ENCODE results near the gene CYB5R3. TPM values are rescaled to one million over a fixed set of nuclear protein-coding genes. Genes with fewer than 3 reads are reported as not detected.
A peak's percentile ranks its signal among the peaks of the same experiment; 100 is the strongest.
"Not testable (repeated sequence)": the region's sequence is repeated elsewhere in the genome, so short reads cannot be mapped to it uniquely, and the experiment has no call there.

CYB5R3 gene
- total RNA-seq, 1 donor from 2014 or later, result 243 TPM

DNA sequence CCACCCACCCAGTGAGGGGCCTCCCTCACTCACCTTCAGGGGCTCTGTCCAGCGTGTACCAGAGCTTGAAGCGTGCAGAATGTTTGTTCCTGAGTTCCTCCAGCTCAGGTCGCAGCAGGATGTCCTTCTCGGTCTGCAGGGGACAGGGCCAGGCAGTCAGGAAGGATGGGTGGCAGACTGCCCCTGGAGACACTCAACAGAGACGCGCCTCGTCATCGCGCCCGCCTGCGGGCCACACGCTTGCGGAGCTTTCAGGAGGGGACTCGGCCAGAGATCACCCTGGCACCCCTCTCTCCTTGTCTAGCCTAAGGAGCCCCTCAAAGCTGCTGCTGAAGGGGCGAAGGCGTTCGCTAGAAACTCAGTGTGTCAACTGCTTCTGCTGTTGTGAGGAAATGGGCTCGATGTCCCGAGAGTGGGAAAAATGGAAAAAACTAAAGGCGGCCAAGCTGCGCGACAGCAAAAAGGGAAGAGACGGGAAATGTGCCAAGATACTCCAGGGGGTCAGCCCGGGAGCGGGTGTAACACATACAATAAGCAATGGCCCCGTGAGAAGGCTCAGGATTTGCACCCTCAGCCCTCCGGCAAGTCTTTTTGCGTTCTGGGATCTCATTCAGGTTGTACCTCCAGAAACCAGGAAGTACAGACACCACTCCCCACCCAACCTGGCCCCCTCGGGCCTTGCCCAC is 25.3 kb downstream of the CYB5R3 start:
- no peak for DNase-seq (ENCODE audit: low spot score)

DNA sequence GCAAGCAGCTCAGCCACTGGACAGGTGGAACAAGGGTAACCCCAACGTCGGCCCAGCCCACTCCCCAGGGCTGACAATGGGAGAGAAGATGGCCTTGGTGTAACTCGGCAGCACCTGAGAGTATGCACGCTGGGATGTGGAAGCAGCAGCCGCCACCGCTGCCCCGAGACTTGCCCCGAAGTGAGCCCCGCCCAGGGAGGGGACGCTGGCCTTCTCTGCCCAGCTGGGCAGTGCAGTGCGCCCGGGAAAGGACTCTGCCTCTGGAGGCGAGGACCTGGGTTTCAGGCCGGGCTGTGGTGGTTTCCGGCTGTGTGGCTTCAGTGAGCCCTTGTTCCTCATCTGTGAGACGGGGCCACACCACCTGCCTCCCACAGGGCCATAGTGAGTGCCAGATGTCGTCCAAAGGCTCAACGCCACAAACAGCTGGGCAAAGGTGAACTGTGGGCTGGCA is 25.9 kb downstream of the CYB5R3 start:
- no peak for DNase-seq (ENCODE audit: low spot score)

DNA sequence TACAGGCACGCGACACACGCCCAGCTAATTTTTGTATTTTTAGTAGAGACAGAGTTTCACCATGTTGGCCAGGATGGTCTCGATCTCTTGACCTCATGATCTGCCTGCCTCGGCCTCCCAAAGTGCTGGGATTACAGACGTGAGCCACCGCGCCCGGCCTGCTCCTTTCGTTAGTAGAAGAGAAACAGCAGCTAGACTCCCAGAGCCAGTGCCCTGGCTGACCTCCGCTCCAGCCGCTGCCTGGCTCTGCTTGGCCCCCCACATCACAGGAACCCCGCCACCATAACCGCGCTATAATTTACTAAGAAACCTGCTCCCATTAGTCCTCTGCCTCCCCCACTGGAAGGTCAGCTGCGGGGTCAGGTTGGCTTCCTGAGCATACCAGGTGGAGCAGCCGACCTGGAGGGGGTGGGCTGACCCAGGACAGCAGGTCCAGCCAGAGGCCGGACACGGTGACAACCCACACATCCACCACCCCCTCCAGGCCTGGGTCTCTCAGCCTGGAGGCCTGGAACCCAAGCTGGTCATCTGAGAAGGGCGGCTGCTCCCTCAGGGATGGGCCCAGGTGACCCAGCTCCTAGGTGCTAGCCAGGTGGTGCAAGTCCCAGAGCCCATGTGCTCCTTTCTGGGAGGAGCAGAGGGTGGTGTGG is 27.0 kb downstream of the CYB5R3 start:
- no peak for DNase-seq (ENCODE audit: low spot score)

DNA sequence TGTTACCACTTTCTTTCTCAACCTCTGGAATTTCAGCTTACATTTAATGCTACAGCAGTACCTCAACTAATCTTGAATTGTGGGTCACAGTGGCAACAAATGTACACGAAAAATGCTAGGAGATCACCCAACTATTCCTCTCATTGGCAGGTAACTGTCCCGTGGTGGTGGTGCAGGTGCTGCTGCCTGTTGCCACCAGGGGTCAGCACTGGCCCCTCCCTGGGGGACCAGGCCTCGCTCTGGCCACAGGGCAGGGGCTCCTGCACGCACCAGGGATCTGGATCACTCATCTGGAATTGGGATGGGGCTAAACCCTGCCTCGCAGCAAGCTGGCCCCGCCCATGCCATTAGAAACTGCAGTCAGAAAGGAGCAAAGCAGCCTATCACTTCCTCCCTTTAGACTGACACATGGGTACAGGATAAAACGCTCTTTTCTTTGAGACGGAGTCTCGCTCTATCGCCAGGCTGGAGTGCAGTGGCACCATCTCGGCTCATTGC is 27.6 kb downstream of the CYB5R3 start:
- no peak for DNase-seq (ENCODE audit: low spot score)

DNA sequence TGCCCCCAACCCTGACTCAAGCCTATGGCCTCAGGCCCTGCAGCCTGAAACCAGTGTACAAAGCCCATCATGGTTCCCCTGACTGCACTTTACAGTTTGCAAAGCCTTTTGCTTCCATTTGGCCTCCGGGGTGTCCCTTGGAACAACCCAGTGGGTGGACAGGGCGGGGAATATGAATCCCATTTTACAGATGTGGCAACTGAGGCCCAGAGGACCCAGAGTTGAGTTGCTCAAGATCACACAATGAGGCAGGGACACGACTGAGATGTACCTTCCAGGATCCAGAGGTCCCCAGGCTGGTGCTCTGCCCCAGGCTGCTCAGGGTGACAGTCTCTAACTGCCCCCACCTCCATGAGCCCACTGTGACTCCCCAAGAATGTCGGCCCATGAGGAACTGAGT is 29.1 kb downstream of the CYB5R3 start:
- DNase-seq (ENCODE audit: low spot score), result no peak

DNA sequence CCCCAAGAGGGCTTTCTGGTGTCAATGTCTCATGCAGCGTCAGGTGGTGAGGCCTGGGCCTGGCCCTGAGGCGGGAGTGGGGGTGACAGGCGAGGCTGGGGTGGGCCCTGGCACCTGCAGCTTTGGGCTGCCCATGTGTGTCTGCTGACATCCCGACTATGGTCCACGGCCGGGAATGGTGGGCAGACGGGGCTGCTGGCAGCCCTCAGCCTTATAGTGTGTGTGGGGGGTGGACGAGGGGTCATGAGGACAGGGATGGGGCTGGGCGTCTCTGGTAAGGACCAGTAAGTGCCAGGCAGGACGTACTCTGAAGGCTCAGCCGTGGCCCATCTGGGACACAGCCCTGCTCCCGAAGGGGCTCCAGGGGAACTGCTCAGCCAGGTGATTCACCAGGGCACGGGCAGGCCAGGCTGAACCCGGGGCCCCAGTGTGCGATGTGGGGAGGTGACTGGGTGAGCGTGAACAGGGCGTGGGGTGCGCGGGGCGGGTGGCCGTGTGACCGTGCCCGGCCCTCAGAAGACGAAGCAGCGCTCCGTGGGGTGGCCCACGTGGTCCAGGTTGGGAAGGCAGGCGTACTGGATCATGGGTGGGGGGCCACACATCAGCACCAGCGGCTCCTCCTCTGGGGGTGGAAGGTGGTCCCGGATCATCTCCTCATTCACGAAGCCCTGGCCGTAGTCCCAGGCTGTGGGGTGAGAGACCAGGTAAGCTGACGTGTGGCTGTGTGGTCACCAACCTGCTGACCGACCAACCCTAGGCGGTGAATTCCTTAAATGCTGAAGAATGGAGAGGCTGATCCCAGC is 29.7 kb downstream of the CYB5R3 start:
- no peak for DNase-seq (ENCODE audit: low spot score)

DNA sequence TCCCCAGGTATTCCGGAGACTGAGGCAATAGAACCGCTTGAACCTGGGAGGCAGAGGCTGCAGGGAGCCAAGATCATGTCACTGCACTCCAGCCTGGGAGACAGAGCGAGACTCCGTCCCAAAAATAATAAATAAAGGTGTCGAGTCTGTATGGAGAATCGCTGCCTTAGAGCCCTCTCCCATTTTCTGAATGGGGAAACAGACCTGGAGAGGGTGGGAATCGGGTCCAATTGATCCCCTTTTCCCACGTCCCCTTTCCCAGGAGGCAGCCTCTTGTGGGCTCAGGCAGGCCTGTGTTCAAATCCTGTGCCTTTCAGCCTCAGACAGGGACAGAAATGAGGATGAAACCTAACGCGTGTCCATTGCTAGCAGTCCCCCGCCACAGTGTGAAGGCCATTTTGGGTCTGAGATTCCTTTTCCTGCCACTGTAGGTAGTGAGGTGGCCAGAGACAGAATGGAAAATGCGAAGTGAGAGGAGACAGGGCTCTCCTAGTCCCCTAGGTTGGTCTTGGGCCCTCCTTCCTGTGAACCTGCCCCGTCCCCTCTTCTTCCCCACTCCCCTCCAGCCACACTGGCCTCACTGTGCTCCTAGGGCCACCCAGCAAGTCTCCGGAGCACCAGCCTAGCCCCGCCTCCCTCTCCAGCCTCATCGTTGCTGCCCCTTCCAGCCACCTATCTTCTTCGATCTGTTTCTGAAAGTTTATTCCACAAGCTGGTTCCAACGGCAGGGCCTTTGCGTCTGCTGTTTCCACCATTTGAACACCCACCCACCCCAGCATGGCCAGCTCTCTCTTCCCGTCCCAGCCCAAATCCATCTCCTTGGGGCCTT is 31.8 kb downstream of the CYB5R3 start:
- no peak for DNase-seq (ENCODE audit: low spot score)

DNA sequence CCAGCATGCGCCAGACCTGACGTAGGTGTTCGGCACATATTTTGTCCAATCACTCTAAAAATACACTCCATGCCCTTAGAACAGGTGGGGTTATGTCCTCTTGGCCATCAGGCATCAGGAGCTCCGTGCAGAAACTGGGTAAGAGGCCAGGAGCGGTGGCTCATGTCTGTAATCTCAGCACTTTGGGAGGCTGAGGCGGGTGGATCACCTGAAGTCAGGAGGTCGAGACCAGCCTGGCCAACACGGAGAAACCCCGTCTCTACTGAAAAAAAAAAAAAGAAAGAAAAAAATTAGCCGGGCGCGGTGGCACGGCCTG is 33.4 kb downstream of the CYB5R3 start:
- DNase-seq (ENCODE audit: low spot score), result not testable (repeated sequence)

DNA sequence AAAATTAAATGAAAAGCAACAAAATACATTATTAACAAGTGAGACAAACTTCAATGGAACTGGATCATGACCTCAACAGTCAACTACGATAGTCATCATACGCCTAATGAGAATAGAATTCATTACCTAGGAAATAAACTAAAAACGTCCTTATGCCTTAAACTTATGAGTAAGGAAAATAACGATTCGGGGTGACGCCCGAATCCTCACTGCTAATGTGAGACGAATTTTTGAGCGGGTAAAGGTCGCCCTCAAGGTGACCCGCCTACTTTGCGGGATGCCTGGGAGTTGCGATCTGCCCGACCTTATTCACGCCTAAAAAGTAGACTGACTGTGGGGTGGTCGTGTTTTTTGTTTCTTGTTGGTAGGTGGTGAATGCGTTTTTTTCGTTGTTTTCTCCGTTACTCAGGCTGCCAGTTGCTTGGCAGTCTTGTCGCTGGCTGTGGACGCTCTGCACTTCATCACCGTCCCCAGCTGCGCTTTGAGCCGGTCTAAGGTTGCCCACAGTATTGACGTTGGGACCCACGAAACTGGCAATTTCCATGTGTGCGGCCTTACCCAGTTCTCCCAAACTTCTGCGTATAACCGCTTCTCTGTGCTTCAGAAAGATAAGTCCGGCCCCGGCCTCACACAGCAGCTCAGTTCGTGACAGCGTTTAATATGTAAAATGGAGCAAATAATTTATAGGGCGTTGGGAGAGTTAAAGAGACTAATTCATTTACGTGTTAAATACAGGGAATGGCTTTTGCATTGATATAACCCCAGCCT is 33.9 kb downstream of the CYB5R3 start:
- DNase-seq (ENCODE audit: low spot score), result peak; percentile 94

DNA sequence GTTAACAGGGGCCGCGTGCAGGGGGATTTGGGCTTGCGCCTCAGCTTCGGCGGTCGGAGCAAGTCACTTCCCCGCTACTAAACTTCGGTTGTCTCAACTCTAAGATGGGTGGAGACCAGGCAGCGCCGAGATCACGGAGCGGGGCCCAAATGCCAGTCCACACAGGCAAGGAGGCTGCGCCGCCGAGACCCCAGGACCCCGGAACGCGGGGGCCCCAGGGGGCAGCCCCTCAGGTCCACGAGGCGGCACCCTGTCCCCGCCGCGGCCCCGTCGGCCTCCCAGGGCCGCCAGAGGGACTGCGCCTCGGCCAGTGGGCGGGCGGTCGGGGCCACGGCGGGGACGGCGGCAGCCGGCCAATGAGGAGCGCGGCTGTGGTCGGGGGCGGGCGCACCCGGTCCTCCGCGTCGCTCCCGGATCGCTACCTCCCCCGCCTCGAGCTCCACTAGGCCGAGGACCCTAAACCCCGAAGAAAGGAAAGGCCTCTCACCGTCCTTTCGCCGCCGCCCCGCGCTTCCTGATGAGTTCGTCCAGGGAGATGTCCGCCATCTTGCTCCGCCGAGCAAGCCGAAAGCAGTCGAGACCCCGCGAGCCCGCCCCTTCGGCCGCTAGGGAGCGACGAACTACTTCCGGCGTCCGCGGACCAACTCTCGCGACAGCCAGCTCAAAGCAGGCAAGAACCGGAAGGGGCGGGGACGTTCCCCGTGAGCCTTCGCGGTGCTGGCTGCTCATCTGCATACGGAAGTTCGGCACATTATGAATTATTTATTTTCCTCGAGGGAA is 34.7 kb downstream of the CYB5R3 start, which contains the start of gene POLDIP3:
Gene POLDIP3 (minus strand): TSS at position 572 of the 780 bp plus-strand sequence. CDS start 26 bp downstream, at position 546.
- DNase-seq (ENCODE audit: low spot score), result peak; percentile 99

DNA sequence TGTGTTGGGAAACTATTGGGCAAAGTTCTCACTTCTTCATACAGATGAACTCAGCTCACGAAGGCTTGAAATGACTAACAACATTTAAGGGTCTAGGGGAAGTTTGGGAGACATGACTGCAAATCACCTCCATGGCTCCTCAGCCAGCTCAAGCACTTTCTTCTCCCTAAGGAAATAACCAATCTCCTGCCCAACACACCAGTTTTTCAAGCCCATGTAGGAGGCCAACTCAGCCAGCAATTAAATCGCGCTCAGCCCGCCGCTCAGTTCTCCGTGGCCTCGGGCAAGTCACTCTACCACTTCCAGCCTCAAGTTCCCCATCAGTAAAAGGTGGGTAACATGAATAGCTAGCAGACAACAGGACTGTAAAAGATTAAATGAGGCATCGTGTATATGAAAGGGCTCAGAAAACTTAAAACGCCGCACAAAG is 35.3 kb downstream of the CYB5R3 start:
- DNase-seq (ENCODE audit: low spot score), result no peak

DNA sequence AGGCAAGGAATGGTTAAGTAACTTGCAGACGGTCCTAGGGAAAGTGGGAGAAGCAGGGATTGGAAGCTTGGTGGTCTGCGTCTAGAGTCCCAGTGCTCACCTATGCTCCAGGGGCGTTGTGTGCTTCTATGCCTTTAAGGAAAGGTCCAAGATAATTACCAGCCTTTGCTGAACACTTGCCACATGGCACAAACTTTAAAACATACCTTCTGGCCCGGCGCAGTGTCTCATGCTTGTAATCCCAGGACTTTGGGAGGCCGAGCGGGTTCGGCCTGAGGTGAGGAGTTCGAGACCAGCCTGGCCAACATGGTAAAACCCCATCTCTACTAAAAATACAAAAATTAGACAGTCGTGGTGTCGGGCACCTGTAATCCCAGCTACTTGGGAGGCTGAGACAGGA is 36.9 kb downstream of the CYB5R3 start:
- DNase-seq (ENCODE audit: low spot score), result no peak

DNA sequence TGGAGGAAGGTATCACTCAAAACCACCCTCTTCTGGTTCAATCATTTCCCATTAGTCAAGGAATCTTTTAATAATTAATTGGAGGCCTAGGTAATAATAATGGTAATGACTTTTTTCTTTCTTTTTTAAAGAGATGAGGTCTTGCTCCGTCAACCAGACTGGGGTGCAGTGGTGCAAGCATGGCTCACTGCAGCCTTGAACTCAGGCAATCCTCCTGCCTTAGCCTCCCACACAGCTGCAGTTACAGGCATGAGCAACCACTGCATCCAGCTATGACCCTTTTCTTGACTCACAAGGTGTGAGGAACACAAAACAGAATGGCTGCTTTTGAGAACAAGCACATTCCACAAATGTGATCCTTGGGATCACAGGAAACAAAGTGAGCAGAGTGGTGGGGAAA is 38.1 kb downstream of the CYB5R3 start:
- no peak for DNase-seq (ENCODE audit: low spot score)

DNA sequence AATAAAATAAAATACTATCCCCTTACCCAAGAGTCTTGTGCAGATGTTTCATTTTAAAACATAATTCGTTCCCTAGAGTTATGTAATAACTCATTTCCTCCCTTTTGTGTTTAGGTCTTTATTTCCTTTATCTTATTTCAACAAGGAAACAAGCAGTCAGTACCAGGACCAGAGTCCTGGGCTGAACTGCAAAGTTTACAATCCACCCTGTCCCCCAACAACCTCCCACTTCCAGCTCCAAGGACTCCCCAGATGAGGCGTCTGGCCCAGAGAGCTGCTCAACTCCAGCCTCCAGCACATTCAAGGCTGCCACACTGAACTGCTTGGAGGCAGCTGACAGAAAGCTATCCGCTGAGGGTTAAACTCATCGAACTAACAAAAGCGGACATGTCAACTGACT is 39.0 kb downstream of the CYB5R3 start:
- no peak for DNase-seq (ENCODE audit: low spot score)

DNA sequence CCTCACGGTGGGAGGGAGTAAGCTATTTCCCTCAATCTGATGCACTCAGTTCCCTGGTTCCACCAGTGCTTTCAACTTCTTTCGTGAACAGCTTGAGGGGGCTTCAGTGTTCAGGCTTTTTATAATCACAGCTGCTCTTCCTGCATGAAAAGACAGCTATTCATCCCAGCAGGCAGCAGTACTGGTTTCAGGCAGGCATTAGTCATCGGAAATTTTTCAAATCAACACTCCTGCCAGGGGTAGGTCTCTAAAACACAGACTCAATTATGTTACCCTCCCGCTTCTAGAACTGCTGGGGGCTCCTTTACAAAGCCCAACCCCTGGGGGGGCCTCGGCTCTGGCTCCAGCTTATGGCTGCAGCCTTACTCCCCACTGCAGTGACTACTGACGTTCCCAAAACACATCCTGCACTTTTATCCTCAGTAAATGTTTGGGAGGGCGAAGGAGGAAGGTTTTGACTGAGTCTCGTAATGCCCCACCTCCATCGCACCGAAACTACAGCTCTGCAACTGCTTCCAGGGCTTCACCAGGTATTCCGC is 40.3 kb downstream of the CYB5R3 start:
- no peak for DNase-seq (ENCODE audit: low spot score)

DNA sequence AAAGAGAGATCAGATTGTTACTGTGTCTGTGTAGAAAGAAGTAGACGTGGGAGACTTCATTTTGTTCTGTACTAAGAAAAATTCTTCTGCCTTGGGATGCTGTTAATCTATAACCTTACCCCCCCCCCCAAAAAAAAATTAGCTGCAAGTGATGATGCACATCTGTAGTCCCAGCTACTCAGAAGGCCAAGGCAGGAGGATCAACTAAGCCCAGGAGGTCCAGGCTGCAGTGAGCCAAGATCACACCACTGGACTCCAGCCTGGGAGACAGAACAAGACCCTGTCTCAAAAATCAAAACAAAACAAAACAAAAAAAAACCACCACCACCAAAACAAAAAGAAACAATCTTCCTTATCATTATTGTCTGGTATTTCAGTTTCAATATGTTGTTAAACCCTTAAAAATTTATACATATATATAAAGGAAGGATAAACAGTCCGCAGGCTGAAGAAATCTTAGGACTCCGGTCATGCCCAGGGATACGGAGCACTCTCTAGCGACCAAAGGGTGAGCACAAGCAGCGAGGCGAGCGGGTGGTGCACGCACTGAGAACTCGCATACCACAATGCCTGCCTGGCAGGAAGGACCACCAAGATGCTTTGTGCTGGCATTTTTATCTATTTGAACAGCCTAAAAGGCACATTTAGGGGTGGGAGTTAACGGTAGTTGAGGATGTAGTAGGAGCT is 40.9 kb downstream of the CYB5R3 start:
- no peak for DNase-seq (ENCODE audit: low spot score)

DNA sequence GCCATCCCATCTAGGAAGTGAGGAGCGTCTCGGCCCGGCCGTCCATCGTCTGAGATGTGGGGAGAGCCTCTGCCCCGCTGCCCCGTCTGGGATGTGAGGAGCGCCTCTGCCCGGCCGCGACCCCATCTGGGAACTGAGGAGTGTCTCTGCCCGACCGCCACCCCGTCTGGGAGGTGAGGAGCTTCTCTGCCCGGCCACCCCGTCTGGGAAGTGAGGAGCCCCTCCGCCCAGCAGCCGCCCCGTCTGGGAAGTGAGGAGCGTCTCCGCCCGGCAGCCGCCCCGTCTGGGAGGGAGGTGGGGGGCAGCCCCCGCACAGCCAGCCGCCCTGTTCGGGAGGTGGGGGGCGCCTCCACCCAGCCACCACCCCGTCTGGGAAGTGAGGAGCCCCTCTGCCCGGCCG is 41.6 kb downstream of the CYB5R3 start:
- DNase-seq (ENCODE audit: low spot score), result not testable (repeated sequence)

DNA sequence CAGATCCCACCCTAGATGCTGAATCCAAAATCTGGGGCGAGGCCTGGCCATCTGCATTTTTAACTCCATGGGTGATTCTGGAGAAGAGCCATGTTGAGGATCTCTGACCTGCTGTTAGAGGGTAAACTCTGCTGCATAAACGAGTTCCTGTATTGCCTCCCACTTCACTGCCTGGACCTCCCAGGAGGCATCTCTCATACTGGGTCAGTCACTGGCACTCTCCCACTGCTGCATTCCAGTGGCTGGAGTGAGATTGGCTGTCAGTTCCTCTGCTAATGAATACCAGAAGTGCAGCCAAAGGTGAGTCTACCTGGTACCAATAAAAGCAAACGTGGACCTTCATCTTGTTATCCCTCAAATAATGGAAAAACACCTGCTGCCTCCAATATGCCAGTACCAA is 44.8 kb downstream of the CYB5R3 start:
- no peak for DNase-seq (ENCODE audit: low spot score)

DNA sequence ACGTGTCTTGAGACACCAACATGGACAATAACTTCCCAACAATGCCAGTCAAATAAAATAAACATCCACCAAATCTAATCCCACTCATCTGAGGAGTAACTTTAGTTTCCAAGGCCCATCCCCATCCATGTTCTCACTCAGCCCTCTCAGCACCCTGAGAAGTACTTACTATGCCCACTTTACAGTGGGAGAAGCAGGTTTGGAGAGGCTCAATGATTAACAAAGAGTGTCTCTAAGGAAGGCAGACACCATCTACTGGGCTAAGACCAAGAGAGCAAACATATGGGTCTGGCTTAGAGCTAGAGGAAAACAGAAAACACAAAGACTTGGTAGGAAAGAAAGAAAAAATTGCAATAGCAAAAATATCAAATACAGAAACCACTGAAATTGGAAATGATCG is 45.8 kb downstream of the CYB5R3 start:
- DNase-seq (ENCODE audit: low spot score), result no peak
